ENCODE data around the gene ORMDL2.

DNA sequence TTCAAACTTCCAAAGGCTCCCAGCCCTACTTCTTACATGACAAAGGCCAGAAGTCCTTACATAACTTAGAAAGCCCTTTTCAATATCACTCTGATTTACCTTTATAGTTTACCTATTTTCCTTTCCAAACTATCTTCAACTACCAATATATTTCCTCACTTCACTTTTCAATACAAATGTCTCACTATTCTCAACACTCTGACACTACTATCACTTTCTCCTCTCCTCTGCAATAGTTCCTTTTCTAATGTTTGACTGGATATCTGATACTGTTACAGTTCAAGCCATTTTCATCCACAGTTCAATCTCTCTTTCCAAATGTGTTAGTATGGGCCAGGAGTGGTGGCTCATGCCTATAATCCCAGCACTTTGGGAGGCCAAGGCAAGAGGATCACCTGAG lies 3.6 kb upstream of the ORMDL2 start:
- no peak for TF ChIP-seq CTCF (IDR thresholded peaks at IDR 0.05)
- no peak for TF ChIP-seq POLR2A (IDR thresholded peaks at IDR 0.05)
